Colonic mucosa (tissue), 4 donors: ENCODE results near the gene CFAP52. TPM values are rescaled to one million over a fixed set of nuclear protein-coding genes. Genes with fewer than 3 reads are reported as not detected.

ENCODE experiments used
- DNase-seq: peaks from one replicate; pipeline ENCODE4 v3.0.0-alpha.2; 2020
- H3K27ac ChIP-seq: fragments of 200-600 bp; one replicate; pipeline ENCODE4 v1.8.0; 2021
- H3K27me3 ChIP-seq: fragments of 200-600 bp; one replicate; pipeline ENCODE4 v1.8.0; 2021
- H3K36me3 ChIP-seq: fragments of 200-600 bp; one replicate; pipeline ENCODE4 v1.8.0; 2021
- H3K4me1 ChIP-seq: fragments of 200-600 bp; one replicate; pipeline ENCODE4 v1.8.0; 2021; ENCODE audit warnings: mild to moderate bottlenecking
- H3K4me3 ChIP-seq: fragments of 200-600 bp; one replicate; pipeline ENCODE4 v1.8.0; 2021
- H3K9ac ChIP-seq, 2 donors: one replicate each; pipeline ENCODE4 v1.7.0; 2013; ENCODE audit warnings: control low read depth in 2 of 2, low read depth in 2 of 2, low read length in 2 of 2
- H3K9me3 ChIP-seq: fragments of 200-600 bp; one replicate; pipeline ENCODE4 v1.8.0; 2021
- CTCF ChIP-seq: fragments of 200-600 bp; IDR thresholded peaks from one replicate; pipeline ENCODE4 v1.8.0; 2022; ENCODE audit warnings: antibody characterized with exemption, mild to moderate bottlenecking
- intact Hi-C: fragments of 100-400 bp; cut with DNase I; formaldehyde crosslinking; loops from one replicate; pipeline ENCODE4 v1.14.1; 2022
- total RNA-seq, 2 donors: library from RNA; stranded (reverse); fragmentation: NEBNext Ultra II Directional in 1 of 2; extraction: Animal tissue kit (Norgen Biotek cat#: 25700) in 1 of 2; gene quantifications; one replicate each; pipeline ENCODE4 v1.2.1, GENCODE V29; 2021
- donor health status: healthy.
- donor health status: DM: no; HTN: no; CAD: no.
- donor health status: DM: no; HTN: no; CAD: no.

The CFAP52 gene
- total RNA-seq, 2 donors from 2014 or later = not detected

- Histone ChIP-seq H3K4me1 (no peaks in the 10 kb centered on the region), H3K36me3 (no peaks in the 10 kb centered on the region), H3K27me3 (no peaks in the 10 kb centered on the region), H3K4me3 (no peak overlapping the region), H3K9me3 (no peaks in the 10 kb centered on the region), H3K27ac (no peak overlapping the region), H3K9ac (no peak overlapping the region)
- DNase-seq = no peak
- intact Hi-C loops = no loop called here
- no peak for TF ChIP-seq CTCF
These were observed 43.0 kb upstream of the CFAP52 start for GRCh38 chr17:9533441-9533840.

GRCh38 chr17:9536061-9536460 is 40.4 kb upstream of the CFAP52 start:
- no peak for DNase-seq
- intact Hi-C loops = no loop called here
- no peaks in the 10 kb centered on the region for H3K36me3 ChIP-seq
- no peaks in the 10 kb centered on the region for H3K4me1 ChIP-seq
- H3K4me3 ChIP-seq = no peak overlapping the region
- no peak overlapping the region for H3K27ac ChIP-seq
- no peaks in the 10 kb centered on the region for H3K9me3 ChIP-seq
- no peak for TF ChIP-seq CTCF
- no peak overlapping the region for H3K9ac ChIP-seq
- H3K27me3 ChIP-seq = no peaks in the 10 kb centered on the region

- no peaks in the 10 kb centered on the region for H3K4me1 ChIP-seq
- no peak overlapping the region for H3K27ac ChIP-seq
- no peak for TF ChIP-seq CTCF
- H3K27me3 ChIP-seq = no peaks in the 10 kb centered on the region
- no peak overlapping the region for H3K9ac ChIP-seq
- no peaks in the 10 kb centered on the region for H3K9me3 ChIP-seq
- H3K36me3 ChIP-seq = no peaks in the 10 kb centered on the region
- H3K4me3 ChIP-seq = no peak overlapping the region
- intact Hi-C loops = no loop called here
- DNase-seq = no peak
These were observed 39.2 kb upstream of the CFAP52 start for GRCh38 chr17:9537177-9537776.

- no peaks in the 10 kb centered on the region for H3K36me3 ChIP-seq
- H3K27me3 ChIP-seq = no peaks in the 10 kb centered on the region
- H3K27ac ChIP-seq = no peak overlapping the region
- H3K4me3 ChIP-seq = no peak overlapping the region
- DNase-seq = no peak
- TF ChIP-seq CTCF = no peak
- no peaks in the 10 kb centered on the region for H3K9me3 ChIP-seq
- H3K4me1 ChIP-seq = no peaks in the 10 kb centered on the region
- H3K9ac ChIP-seq = no peak overlapping the region
- intact Hi-C loops = no loop called here
These were observed 37.8 kb upstream of the CFAP52 start for GRCh38 chr17:9538626-9539025.

- Histone ChIP-seq H3K4me1 (no peaks in the 10 kb centered on the region), H3K27ac (no peak overlapping the region), H3K27me3 (no peaks in the 10 kb centered on the region), H3K9ac (no peak overlapping the region), H3K9me3 (no peaks in the 10 kb centered on the region), H3K36me3 (no peaks in the 10 kb centered on the region), H3K4me3 (no peak overlapping the region)
- intact Hi-C loops = no loop called here
- no peak for DNase-seq
- TF ChIP-seq CTCF = no peak
These were observed 34.7 kb upstream of the CFAP52 start for GRCh38 chr17:9541718-9542117.
